KMS-11 (cell line): ENCODE results near the gene PRDM2.
"Not testable (repeated sequence)": the region's sequence is repeated elsewhere in the genome, so short reads cannot be mapped to it uniquely, and the experiment has no call there.

Experiments
- H2AFZ ChIP-seq: fragments of 200-600 bp; sonication (generic); 2 replicates; pipeline ENCODE4 v1.6.1; 2016; ENCODE audit warnings: antibody characterized with exemption, mixed run types, low read depth
- H3K27ac ChIP-seq: fragments of 200-600 bp; sonication (generic); 2 replicates; pipeline ENCODE4 v1.6.1; 2016; ENCODE audit warnings: mild to moderate bottlenecking, mixed run types
- H3K27me3 ChIP-seq: fragments of 200-600 bp; sonication (generic); 2 replicates; pipeline ENCODE4 v1.6.1; 2017; ENCODE audit warnings: mild to moderate bottlenecking, low read depth, mixed run types, moderate library complexity; ENCODE audit not compliant: insufficient read depth
- H3K36me3 ChIP-seq: fragments of 200-600 bp; sonication (generic); 2 replicates; pipeline ENCODE4 v1.6.1; 2017; ENCODE audit warnings: mild to moderate bottlenecking, mixed run types; ENCODE audit not compliant: insufficient read depth
- H3K4me1 ChIP-seq: fragments of 200-600 bp; sonication (generic); 2 replicates; pipeline ENCODE4 v1.6.1; 2016; ENCODE audit warnings: mild to moderate bottlenecking, low read depth, mixed run types; ENCODE audit not compliant: poor library complexity, severe bottlenecking
- H3K4me2 ChIP-seq: fragments of 200-600 bp; sonication (generic); 2 replicates; pipeline ENCODE4 v1.7.0; 2016; ENCODE audit warnings: mild to moderate bottlenecking, mixed run types
- H3K4me3 ChIP-seq: fragments of 200-600 bp; sonication (generic); IDR thresholded peaks from 2 replicates; pipeline ENCODE4 v1.6.1; 2017; ENCODE audit warnings: low read depth, low read length, mixed read lengths; ENCODE audit not compliant: insufficient read depth
- H3K79me2 ChIP-seq: fragments of 200-600 bp; sonication (generic); 2 replicates; pipeline ENCODE4 v1.6.1; 2016; ENCODE audit warnings: low read depth, mixed run types; ENCODE audit not compliant: insufficient read depth
- H3K9ac ChIP-seq: fragments of 200-600 bp; sonication (generic); 2 replicates; pipeline ENCODE4 v1.6.1; 2016; ENCODE audit warnings: mild to moderate bottlenecking, mixed run types
- H4K20me1 ChIP-seq: fragments of 200-600 bp; sonication (generic); 2 replicates; pipeline ENCODE4 v1.6.1; 2016; ENCODE audit warnings: mild to moderate bottlenecking, mixed run types; ENCODE audit not compliant: insufficient read depth
- CTCF ChIP-seq: fragments of 200-600 bp; sonication (generic); conservative IDR thresholded peaks from 2 replicates; pipeline ENCODE4 v1.6.1; 2017; ENCODE audit warnings: low read depth, mild to moderate bottlenecking, antibody characterized with exemption, low read length, moderate library complexity, mixed read lengths

The PRDM2 gene

GRCh38 chr1:13677896-13678295, 22.1 kb upstream of the PRDM2 start:
- no peak overlapping the region for H3K4me3 ChIP-seq
- no peak overlapping the region for H3K9ac ChIP-seq
- no peaks in the 10 kb centered on the region for H3K79me2 ChIP-seq
- no peaks in the 10 kb centered on the region for H4K20me1 ChIP-seq
- H2AFZ ChIP-seq, result no peak overlapping the region
- no peak for TF ChIP-seq CTCF
- no peaks in the 10 kb centered on the region for H3K4me1 ChIP-seq
- H3K36me3 ChIP-seq, result no peaks in the 10 kb centered on the region
- no peak overlapping the region for H3K27ac ChIP-seq
- H3K4me2 ChIP-seq, result no peak overlapping the region
- H3K27me3 ChIP-seq, result no peaks in the 10 kb centered on the region

GRCh38 chr1:13679651-13680050, 20.3 kb upstream of the PRDM2 start:
- H2AFZ ChIP-seq, result no peak overlapping the region
- H3K27me3 ChIP-seq, result no peaks in the 10 kb centered on the region
- H3K79me2 ChIP-seq, result no peaks in the 10 kb centered on the region
- H3K4me3 ChIP-seq, result no peak overlapping the region
- H3K9ac ChIP-seq, result no peak overlapping the region
- H3K36me3 ChIP-seq, result no peaks in the 10 kb centered on the region
- no peaks in the 10 kb centered on the region for H3K4me1 ChIP-seq
- H4K20me1 ChIP-seq, result no peaks in the 10 kb centered on the region
- H3K27ac ChIP-seq, result no peak overlapping the region
- H3K4me2 ChIP-seq, result no peak overlapping the region
- TF ChIP-seq CTCF, result no peak

- H3K27me3 ChIP-seq, H3K27ac ChIP-seq, H3K36me3 ChIP-seq: not testable (repeated sequence)
These were observed 19.4 kb upstream of the PRDM2 start for GRCh38 chr1:13680609-13681008.

GRCh38 chr1:13681921-13682320, 18.1 kb upstream of the PRDM2 start:
- Histone ChIP-seq H3K27me3 (no peaks in the 10 kb centered on the region), H3K79me2 (no peaks in the 10 kb centered on the region), H2AFZ (no peak overlapping the region), H4K20me1 (no peaks in the 10 kb centered on the region), H3K4me2 (no peak overlapping the region), H3K4me1 (no peaks in the 10 kb centered on the region), H3K36me3 (no peaks in the 10 kb centered on the region), H3K9ac (no peak overlapping the region), H3K4me3 (no peak overlapping the region), H3K27ac (no peak overlapping the region)
- no peak for TF ChIP-seq CTCF

More at GRCh38 chr1:13680609-13681008, 19.4 kb upstream of the PRDM2 start:
- H3K4me2 ChIP-seq, H3K79me2 ChIP-seq, H4K20me1 ChIP-seq, H3K4me3 ChIP-seq, H3K9ac ChIP-seq, H3K4me1 ChIP-seq, H2AFZ ChIP-seq: not testable (repeated sequence)

GRCh38 chr1:13682444-13682843, 17.5 kb upstream of the PRDM2 start:
- Histone ChIP-seq H3K9ac (no peak overlapping the region), H3K27ac (no peak overlapping the region), H3K4me3 (no peak overlapping the region), H3K79me2 (no peaks in the 10 kb centered on the region), H3K36me3 (no peaks in the 10 kb centered on the region), H2AFZ (no peak overlapping the region), H3K4me2 (no peak overlapping the region), H3K4me1 (no peaks in the 10 kb centered on the region), H4K20me1 (no peaks in the 10 kb centered on the region), H3K27me3 (no peaks in the 10 kb centered on the region)
- TF ChIP-seq CTCF, result no peak
